Activated T-cell treated with anti-CD3 and anti-CD28 coated beads, Interleukin-2, amount 50 U/mL, for 1 hour (primary cell): ENCODE results near the gene ATF4.

ENCODE experiments used
- DNase-seq: peaks from one replicate; pipeline ENCODE4 v3.0.0-alpha.2; 2020

ATF4 gene, protein sequence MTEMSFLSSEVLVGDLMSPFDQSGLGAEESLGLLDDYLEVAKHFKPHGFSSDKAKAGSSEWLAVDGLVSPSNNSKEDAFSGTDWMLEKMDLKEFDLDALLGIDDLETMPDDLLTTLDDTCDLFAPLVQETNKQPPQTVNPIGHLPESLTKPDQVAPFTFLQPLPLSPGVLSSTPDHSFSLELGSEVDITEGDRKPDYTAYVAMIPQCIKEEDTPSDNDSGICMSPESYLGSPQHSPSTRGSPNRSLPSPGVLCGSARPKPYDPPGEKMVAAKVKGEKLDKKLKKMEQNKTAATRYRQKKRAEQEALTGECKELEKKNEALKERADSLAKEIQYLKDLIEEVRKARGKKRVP

GRCh38 chr22:39520226-39521105 lies at the start of gene ATF4:
ATF4 (plus strand) TSS chr22:39520562; CDS start chr22:39521446, 884 bp downstream.
- peak; percentile 94 for DNase-seq

DNA sequence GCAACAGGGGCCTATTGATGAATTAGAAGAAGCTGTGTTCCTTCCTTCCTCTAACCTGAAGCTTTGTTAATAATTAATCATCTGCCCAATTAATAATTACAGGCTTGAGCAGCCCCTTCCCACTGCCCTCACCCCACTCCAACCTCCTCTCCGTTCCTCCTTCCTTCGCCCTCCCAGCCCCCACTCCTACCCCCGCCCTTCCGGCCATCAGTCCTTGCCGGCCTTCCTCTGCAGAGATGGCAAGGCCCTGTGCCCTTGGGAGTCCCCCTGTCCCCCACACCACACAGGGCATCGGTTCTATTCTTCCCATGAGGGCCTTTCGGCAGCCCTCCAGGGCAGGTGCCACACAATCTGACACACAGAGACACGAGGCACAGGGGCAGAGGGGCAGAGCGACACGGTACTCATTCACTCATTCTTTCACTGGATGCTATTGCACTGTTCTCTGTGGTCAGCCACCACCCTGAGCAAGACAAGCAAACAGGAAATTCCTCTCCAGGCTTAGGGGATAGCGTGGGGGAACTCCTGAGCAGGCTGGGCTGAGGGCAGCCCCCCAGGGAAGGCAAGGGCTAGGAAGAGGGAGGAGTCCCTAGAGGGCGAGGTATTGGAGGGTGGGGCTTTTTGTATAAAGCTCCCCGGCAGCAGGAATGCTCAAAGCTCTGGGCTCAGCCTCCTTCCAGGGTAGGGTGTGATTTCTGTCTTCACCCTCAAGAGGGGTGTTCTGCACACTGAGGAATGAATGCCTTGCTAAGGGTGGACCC lies 48.8 kb upstream of the ATF4 start:
- no peak for DNase-seq

GRCh38 chr22:39472570-39473556 lies 47.5 kb upstream of the ATF4 start:
- DNase-seq: no peak

DNA sequence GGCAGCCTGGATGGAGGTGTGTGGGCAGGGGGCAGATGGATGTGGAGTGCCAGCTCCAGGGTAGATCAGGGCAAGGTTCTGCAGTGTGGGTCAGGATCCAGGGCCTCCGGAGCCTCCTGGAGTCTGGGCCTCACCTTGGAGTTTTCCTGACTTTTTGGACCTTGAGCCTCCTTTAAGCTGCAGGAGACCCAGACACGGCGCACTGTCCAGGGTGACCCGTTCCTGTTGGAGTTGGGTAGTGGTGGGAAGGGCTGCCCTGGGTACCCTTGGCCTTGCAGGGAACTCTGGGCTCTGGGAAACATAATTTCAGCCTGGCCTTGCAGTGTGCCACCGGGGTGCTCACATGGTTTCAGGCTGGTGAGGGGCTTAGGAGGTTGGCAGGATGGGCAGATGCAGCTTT lies 46.5 kb upstream of the ATF4 start:
- DNase-seq: no peak

DNA sequence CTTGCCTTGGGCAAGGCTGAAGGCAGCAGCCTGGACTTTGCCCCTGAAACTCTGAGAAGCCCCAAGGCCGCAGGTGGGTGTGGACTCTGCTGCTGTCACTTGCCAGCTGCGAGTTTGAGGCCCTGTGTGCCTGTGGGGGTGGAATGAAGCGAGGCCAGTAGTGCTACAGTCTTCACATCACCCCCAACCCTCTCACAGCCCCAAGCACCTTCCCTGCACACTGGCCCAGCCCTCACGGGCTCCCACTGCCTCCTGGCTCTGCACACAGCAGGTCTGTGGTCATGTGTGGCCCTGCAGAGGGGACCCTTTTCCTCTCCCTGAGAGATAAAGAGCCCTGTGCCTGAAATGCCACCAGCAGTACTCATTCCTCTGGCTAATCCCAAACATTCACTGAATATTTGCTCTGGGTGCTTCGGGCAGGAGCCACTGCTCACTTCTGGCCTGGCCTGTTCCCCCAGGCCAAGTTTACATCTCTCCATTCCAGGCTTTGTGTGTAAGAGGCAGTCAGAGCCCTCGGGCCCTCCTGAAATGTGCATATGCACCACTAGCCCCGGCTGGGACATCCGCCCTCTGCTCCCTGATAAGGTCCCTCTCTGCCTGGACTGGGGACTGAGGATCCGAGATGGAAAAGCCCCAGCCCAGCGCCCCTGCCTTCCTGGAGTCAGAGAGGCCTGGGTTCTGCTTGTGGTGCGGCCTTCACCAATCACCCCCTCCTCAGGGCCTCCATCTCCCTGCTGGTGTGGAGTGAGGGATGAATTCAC lies 45.8 kb upstream of the ATF4 start:
- DNase-seq: no peak

DNA sequence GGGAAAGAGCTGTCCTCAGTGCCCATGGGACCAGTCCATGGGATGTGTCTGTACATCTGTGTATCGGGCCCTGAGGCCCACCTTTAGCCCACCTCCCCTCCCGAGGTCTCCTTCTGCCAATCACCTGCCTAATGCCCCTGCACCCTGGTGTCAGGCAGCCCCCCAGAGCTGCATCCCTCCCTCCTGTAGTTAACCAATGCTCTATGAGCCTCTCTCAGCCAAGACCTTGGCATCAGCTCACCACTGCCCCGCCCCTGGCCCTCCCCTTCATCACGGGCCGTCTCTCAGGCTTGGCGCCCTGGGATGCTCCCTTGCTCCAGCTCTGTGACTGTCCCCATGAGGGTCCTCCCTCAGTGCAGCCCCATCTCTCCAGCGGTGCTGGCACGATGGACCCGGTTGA lies 45.0 kb upstream of the ATF4 start:
- DNase-seq: no peak

DNA sequence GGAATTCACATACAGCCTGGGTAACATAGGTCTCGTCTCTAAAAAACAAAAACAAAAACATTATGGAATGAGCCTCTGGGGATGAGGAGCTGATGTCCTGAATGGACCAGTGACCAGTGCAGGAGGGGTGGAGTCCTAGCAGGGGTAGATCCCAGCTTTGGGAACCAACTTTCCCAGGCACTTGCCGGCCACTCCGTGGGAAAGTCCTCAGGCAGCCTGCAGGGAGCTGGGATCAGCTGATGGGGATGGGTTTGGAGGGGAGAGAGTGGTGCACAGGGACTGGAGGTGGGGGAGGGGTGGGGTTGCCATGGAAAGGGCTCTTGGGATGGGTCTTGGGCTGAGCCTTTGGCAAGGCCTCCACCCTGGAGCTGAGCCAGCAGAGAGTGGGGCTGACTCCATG lies 44.5 kb upstream of the ATF4 start:
- DNase-seq: no peak

DNA sequence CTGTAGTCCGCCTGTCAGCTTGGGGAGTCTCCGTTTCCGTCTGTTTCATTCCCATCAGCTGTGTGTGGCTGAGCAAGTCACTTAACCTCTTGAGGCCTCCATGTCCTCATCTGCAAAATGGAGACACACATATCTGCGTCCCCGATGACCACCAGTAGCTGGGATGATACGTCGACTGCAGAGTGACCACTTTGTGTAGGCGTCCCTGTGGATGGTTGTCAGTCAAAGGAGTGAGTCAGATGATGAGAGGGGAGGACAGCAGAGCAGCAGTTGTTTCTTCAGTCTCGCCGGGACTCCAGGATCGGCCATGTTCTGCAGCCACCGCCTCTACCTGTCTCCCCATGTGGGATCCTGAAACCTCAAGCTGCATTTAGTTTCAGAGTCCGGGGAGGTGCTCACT lies 43.7 kb upstream of the ATF4 start:
- DNase-seq: no peak

DNA sequence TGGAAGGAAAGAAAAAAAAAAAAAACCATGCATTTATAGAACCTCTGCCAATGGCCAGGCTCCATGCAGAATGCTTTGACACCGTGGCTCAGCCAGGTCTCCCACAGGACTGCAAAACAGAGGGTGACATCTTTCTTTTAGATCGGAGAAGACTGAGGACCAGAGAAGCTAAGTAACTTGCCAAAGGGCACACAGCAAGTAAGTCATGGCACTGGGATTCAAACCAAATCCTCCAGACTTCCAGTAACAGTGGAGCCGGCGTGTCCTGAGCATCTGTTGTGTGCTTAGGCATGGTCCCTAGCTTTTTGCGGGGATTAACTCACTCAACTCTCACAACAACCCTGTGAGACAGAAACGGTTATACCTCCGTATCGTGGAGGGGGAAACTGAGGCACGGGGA lies 42.8 kb upstream of the ATF4 start:
- no peak for DNase-seq

DNA sequence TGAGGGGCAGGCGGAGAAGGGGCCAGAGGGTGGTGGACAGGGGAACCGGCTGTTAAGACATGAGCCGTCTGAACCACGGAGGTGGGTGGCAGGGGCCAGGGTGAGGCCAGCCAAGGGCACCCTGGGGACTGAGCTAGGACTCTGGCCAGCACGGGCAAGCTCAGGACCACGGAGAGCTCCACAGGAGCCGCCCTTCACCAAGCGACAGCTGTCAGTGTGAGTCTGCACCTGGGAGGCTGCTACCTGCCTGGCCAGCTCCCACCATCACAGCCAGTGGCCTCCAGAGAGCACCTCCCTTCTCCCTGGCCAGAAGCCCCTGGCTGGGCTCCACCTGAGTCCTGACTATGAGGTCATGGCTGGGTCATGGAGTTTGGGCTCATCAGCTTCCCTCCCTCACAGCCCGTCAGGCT lies 41.9 kb upstream of the ATF4 start:
- no peak for DNase-seq

- DNase-seq: no peak
These were observed 41.1 kb upstream of the ATF4 start for GRCh38 chr22:39479254-39479653.

GRCh38 chr22:39480557-39480956 lies 39.8 kb upstream of the ATF4 start:
- no peak for DNase-seq

DNA sequence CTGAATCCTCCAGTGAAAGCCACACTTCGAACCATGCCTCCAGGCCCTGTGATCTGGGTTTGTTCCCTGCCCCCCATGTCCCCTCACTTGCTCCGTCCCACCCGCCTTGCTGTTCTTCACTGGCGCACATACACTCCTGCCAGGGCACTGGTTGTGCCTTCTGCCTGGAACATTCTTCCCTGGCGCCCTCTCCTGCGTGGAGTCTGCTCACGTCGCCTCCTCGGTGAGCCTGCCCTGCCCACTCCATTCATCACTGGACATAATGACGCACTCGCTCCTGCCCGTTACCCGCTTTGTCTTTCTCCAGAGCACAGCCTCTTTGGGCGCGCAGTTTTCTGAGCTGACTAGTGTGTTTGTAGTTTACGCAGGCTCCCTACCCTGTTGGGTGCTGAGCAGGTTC lies 39.3 kb upstream of the ATF4 start:
- no peak for DNase-seq

DNA sequence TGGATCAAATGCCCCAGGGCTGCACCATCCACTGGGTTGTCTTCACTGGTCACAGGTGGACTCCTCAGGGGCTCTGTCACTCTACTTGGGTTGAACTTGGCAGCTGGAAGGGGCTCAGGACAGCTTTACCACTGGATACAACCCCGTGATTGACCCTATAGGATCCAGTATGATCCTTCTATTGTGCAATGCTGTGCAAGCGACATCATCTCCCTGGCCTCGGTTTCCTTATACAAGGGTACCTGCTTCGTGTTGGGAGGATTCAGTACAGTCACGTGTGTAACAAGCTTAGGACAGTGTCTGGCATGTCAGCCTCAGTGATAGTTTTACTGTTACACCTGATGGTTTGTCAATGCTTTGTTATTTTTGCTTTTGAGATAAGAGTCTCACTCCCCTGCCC lies 38.8 kb upstream of the ATF4 start:
- no peak for DNase-seq

DNA sequence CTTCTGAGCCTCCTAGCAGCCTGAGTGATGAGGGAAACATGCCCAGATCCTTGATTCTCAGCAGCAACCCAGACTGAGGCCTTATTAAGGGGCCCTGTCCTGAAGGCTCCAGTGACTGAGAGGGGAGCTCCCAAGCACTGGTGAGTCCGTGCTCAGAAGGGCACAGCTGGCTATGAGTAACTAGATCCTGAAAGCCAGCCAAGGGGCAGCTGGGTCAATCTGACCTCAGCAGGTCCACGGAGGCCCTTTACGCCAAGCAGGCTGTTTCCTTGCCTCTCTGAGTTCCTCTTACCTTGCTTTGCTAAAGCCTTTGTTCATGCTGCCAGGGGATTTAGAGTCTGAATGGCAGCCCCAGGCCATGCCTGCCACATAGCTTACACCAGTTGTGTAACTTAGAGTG lies 37.6 kb upstream of the ATF4 start:
- no peak for DNase-seq

- DNase-seq: no peak
These were observed 33.2 kb upstream of the ATF4 start for GRCh38 chr22:39486951-39487825.

- DNase-seq: no peak
These were observed 32.4 kb upstream of the ATF4 start for GRCh38 chr22:39487826-39488520.

GRCh38 chr22:39488563-39489083 lies 31.7 kb upstream of the ATF4 start:
- DNase-seq: no peak
